GM19328 (cell line): ENCODE data around the gene TMEM131.
"Not testable (repeated sequence)": the region's sequence is repeated elsewhere in the genome, so short reads cannot be mapped to it uniquely, and the experiment has no call there.

Source experiments
- ATAC-seq: cut with Tn5 transposase; IDR thresholded peaks from one replicate; pipeline ENCODE4 v1.9.1; 2021; ENCODE audit warnings: mild to moderate bottlenecking, moderate library complexity; ENCODE audit not compliant: unreplicated experiment

TMEM131 gene

GRCh38 chr2:97713296-97714083, 282.3 kb downstream of the TMEM131 start, which contains the start of gene ZAP70:
ZAP70 (plus strand) TSS chr2:97713576; CDS start chr2:97724037, 10,461 bp downstream.
- ATAC-seq, result no peak

DNA sequence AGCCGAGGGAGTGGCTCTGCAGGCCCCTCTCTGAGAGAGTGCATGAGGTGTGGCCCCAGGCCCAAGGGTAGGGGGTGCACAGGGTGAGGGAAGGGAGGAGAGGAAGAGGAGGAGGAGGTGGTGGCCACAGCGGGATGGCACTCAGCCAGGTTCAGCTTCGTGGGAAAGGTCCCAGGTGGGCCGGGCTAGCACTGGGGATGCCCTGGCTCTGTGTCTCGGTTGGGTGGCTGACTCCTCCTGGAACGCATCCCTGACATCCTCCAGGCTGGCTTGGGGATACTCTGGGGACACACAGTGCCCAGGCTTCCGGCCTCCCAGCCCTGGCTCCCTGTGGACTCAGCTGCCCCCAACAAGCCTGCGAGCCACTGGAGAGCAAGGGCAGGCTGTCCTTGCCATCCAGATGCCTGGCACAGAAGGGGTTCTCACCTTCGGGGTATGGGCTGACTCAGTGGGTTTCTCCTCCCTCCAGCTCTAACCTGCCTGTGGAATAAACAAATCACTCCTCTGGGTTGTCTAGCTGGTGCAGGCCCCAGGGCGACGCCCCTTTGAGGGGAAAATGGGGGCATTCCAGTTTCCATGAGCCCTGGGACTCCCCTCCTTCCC, 283.0 kb downstream of the TMEM131 start:
- ATAC-seq, result no peak

- not testable (repeated sequence) for ATAC-seq
Measured at GRCh38 chr2:97712175-97712574, 283.6 kb downstream of the TMEM131 start.

GRCh38 chr2:97711394-97711711, 284.4 kb downstream of the TMEM131 start:
- ATAC-seq, result no peak

GRCh38 chr2:97708608-97709007, 287.1 kb downstream of the TMEM131 start:
- no peak for ATAC-seq

- no peak for ATAC-seq
Measured at GRCh38 chr2:97708048-97708380, 287.7 kb downstream of the TMEM131 start.

DNA sequence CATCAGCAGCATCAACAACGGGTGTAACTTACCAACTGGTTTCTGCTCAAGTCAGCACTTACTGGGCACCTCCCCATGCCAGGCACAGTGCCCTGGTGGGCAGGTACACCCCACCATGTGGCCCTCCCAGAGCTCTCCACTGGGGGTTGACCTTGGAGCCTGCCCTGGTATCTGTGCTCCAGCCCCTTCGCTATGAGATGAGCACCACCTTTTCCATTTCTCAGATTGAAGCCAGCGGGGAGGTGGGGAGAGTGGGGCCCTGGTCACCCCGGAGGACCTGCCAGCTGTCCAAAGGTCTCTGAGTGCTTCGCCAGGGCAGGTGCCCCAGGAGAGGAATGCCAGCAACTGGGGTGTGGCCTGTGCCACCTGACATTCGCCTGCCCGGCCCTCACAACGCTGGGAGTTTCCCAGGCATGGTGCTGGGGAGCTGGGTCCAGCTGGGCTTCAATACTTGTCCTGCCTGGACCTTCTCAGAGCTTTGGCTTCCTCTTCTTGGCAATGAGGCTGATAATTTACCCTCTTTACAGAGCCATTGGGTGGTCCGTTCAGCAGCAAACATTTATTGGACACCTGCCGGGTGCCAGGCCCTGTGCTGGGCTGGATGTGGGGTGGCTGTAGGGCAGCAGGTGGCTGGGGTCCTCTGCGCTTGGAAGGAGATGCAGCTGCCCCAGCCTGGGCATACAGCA, 288.2 kb downstream of the TMEM131 start:
- no peak for ATAC-seq

GRCh38 chr2:97706708-97707345, 288.9 kb downstream of the TMEM131 start:
- no peak for ATAC-seq
